SK-N-SH (cell line): ENCODE data around the gene GALK1.

Experiments used
- CTCF ChIP-seq: fragments of 200-600 bp; sonication (generic); IDR thresholded peaks from 2 replicates; pipeline ENCODE4 v1.6.1; 2017; ENCODE audit warnings: antibody characterized with exemption, mild to moderate bottlenecking, moderate library complexity
- EP300 ChIP-seq, 2 experiments: IDR thresholded peaks; 2 replicates each; pipeline versions ENCODE4 v1.4.0 to v1.6.1; 2012; ENCODE audit warnings: borderline replicate concordance in 1 of 2, low read depth in 1 of 2, low read length in 1 of 2
- GABPA ChIP-seq: IDR thresholded peaks from 2 replicates; pipeline ENCODE4 v1.4.0; 2012; ENCODE audit warnings: low read depth, mild to moderate bottlenecking
- MXI1 ChIP-seq: IDR thresholded peaks from 2 replicates; pipeline ENCODE4 v1.6.1; 2012; ENCODE audit warnings: mild to moderate bottlenecking, low read depth, low read length, improper control_type of control experiment
- NRF1 ChIP-seq: IDR thresholded peaks from 2 replicates; pipeline ENCODE4 v1.6.1; 2012; ENCODE audit warnings: low read depth, mild to moderate bottlenecking, low read length
- RCOR1 ChIP-seq: fragments of 150-350 bp; IDR thresholded peaks from 2 replicates; pipeline ENCODE4 v1.6.1; 2017; ENCODE audit warnings: antibody characterized with exemption, low read length
- REST ChIP-seq: IDR thresholded peaks from 2 replicates; pipeline ENCODE4 v1.6.1; 2012; ENCODE audit warnings: mild to moderate bottlenecking, low read depth, low read length, moderate library complexity
- SMC3 ChIP-seq: IDR thresholded peaks from 2 replicates; pipeline ENCODE4 v1.6.1; 2012; ENCODE audit warnings: low read depth, low read length, improper control_type of control experiment
- YY1 ChIP-seq: IDR thresholded peaks from 2 replicates; pipeline ENCODE4 v1.4.0; 2012; ENCODE audit warnings: low read depth, mild to moderate bottlenecking

DNA sequence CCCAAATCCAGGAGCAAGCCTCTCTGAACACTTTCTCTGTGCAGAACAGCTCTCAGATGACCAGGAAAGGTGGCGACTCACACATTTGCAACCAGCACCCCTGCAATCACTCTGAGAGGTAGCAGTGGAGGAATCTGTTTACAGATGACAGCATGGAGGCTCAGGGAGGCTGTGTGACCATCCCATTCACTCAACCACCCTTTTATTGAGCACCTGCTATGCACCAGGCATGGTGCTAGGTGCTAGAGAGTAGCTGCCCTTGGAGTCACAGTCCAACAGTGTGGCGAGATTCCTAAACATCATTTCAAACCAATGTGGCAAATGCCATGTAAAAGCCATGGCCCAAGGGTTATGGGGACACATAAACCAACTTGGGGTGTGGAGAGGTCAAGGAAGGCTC lies 45.3 kb downstream of the GALK1 start:
- TF ChIP-seq CTCF: no peak
- TF ChIP-seq GABPA: no peak
- TF ChIP-seq MXI1: no peak
- TF ChIP-seq REST: no peak
- no peak for TF ChIP-seq EP300 (IDR thresholded peaks at IDR 0.05; ENCODE audit: borderline replicate concordance in 1 of 2, low read depth in 1 of 2, low read length in 1 of 2)
- TF ChIP-seq YY1: no peak
- no peak for TF ChIP-seq NRF1
- TF ChIP-seq RCOR1: no peak
- TF ChIP-seq SMC3: no peak
